Glomerular endothelial cell (primary cell): ENCODE measurements around the gene OTUB1. TPM values are rescaled to one million over a fixed set of nuclear protein-coding genes. Genes with fewer than 3 reads are reported as not detected.

Experiments
- DNase-seq: peaks from one replicate; pipeline ENCODE4 v3.0.0-alpha.2; 2011; ENCODE audit warnings: low read depth, low spot score; ENCODE audit errors: extremely low read depth
- total RNA-seq: library from RNA; depleted of rRNA; stranded (reverse); fragments of >200 nt; gene quantifications from 2 replicates; pipeline ENCODE4 v1.2.3, GENCODE V29; 2015

OTUB1 gene
- total RNA-seq, 1 donor from 2014 or later = 97.1 TPM

- peak; percentile 99 for DNase-seq
Observed at GRCh38 chr11:63974259-63975143, 11.7 kb upstream of the OTUB1 start, which contains the start of gene COX8A. TSS of gene COX8A (plus strand) at chr11:63974620. CDS start at chr11:63974681, 61 bp downstream.

GRCh38 chr11:63978551-63979239, 7.5 kb upstream of the OTUB1 start:
- no peak for DNase-seq

GRCh38 chr11:63979426-63979825, 6.8 kb upstream of the OTUB1 start:
- DNase-seq = no peak

- DNase-seq = no peak
Observed at GRCh38 chr11:63985812-63986155, 454 bp upstream of the OTUB1 start.

- DNase-seq = no peak
Observed at GRCh38 chr11:63986932-63987513, 785 bp downstream of the OTUB1 start.

- DNase-seq = no peak
Observed at GRCh38 chr11:63991558-63991957, 5.3 kb downstream of the OTUB1 start.

- DNase-seq = no peak
Observed at GRCh38 chr11:63993100-63993499, 6.9 kb downstream of the OTUB1 start.

- DNase-seq = no peak
Observed at GRCh38 chr11:63993993-63994392, 7.8 kb downstream of the OTUB1 start.

GRCh38 chr11:63996512-63996911, 10.3 kb downstream of the OTUB1 start:
- no peak for DNase-seq

GRCh38 chr11:63997104-63997700, 11.0 kb downstream of the OTUB1 start:
- DNase-seq = no peak

- no peak for DNase-seq
Observed at GRCh38 chr11:63997801-63998337, 11.6 kb downstream of the OTUB1 start.

- DNase-seq = no peak
Observed at GRCh38 chr11:63998558-63999348, 12.5 kb downstream of the OTUB1 start.

- no peak for DNase-seq
Observed at GRCh38 chr11:63999349-64000025, 13.2 kb downstream of the OTUB1 start.

GRCh38 chr11:64000026-64000739, 13.9 kb downstream of the OTUB1 start:
- no peak for DNase-seq

GRCh38 chr11:64000740-64001483, 14.7 kb downstream of the OTUB1 start:
- no peak for DNase-seq

GRCh38 chr11:64001484-64002420, 15.5 kb downstream of the OTUB1 start:
- DNase-seq = no peak
